Hematopoietic multipotent progenitor cell treated with erythropoietin and hydrocortisone succinate and interleukin-3 and kit ligand, for 8 days (in vitro differentiated cells): Measurements from ENCODE around the gene SURF1.
A peak's percentile ranks its signal among the peaks of the same experiment; 100 is the strongest.
"Not testable (repeated sequence)": the region's sequence is repeated elsewhere in the genome, so short reads cannot be mapped to it uniquely, and the experiment has no call there.

Experiments
- DNase-seq: peaks from one replicate; pipeline ENCODE4 v3.0.0-alpha.2; 2015

Gene SURF1

DNA sequence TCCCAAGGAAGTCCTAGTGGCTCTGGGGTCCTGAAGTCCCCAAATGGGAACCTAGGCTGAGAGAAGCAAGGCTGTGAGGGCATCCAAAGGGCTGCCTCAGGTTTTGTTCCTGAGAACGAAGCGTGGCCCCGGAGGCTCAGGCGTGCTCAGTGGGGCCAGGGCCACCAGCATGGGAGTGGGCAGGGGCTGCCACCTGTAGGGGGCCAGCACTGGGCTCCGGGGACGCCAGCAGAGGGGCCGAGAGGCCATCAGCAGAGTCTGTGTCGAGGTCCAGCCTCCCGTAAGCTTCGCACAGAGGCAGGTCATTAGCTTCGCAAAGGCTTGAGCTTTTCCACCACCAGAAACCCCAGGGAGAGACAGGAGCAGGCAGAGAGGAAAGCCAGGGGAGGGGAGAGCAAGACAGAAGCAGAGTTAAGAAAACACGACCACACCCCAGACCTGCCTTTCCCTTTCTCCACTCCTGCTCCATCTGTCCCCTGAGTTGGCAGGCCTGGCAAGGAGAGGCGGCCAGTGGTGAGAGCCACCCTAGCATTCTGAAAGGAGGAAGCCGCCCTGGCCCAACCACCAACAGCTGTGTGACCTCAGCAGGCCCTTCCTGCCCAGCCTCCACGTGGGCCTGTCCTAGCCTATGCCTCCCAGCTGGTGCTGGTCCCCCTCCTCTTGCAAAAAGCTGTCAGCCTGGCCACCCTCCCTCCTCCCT is 14.8 kb downstream of the SURF1 start:
- DNase-seq = peak; percentile 39

DNA sequence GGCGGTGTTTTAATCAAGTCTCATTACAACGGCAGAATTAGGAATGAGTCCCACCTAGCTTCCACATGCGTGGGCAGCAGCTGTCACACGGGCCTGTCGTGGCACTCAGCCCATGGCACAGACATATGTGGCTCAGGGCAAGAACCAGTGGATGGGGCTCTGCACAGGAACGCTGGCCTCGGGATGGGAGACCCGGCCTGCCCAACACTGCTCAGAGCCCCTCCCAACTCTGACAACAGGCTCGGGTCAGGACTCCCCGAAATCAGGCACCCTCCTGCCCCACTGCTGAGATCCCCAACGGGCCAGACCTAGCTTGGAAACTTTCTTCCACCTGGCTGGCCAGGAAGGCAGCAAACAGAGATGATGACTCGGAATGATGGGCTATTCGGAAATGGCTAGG is 15.4 kb downstream of the SURF1 start:
- DNase-seq = no peak

DNA sequence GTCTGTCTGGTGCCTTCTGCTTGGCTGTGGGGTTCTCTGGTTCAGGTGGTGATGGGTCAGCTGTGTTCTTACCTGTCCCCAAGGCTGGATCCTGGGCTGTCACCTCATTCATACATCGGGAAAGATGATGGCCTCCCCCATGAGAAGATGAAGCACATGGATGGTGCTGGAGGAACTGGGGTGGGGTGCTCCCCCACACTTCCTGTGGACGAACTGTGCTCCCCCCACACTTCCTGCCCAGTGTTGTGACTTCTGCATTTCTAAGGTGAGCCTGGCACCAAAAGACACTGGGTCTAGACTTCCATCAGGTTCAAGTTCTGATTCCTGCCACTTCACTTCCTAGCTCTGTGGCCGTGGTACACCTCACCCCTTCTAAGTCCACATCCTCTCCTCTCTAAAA is 16.0 kb downstream of the SURF1 start:
- no peak for DNase-seq

DNA sequence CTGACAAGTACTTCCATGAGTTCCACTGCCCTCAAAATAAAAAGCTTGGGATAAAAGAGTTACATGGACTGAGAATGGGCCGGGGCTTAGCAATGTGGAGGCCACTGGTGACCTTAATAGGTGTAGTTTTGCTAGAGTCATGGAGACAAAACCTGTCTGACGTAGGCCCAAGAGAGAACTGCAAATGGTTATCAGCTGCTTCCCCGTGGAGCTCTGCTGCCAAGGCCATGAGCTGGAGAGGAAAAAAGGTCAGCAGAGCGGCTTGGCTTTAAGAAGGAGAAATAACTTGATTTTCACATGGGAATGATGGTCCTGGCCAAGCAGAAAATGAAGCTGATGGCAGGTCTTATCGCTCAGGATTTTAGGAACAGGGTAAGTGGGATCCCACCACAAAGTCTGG is 16.6 kb downstream of the SURF1 start:
- DNase-seq = no peak

DNA sequence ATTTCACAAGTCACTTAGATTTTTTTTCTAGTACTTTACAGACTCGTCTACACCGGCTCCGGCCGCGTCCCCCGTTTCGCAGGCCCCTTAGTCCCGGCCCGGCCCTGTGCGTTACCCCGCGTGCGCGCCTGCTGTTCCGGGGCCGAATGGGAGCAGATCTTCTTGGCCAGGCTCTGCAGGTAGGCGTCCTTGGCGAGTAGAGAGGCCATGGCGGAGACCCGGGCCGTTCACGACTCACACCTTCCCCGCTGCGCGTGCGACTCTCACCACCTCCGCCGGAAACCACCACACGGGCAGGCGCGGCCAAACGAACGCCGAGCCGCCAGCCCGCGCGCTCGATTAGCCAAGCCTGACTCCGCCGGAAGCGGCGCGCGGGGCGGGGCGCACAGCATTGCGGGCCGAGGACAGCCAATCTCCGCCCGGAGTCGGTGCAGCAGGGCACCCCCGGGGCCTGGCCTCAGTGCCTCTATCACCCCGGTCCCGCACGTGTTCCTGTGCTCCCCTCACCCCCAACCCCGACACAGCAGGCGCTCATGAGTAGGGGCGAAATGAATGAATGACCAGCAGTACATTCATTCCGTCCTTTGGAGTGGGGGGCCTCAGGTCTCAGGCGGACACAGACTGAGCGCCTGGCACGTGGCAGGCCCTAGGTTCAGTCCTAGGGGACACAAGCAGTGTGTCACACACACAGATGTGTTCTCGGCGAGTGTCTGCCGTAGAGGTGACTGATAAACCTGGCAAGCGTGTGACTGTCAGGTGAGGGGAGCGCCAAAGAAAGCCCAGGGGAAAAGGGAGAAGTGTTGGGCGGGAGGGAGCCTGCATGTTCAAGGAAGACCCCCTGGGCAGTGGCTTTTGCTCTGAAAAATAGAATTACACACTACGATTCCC is 20.1 kb downstream of the SURF1 start, which contains the start of gene SURF6:
SURF6 (minus strand) TSS at position 265 of the 888 bp plus-strand sequence; CDS start at position 209, 56 bp downstream.
- peak; percentile 94 for DNase-seq

DNA sequence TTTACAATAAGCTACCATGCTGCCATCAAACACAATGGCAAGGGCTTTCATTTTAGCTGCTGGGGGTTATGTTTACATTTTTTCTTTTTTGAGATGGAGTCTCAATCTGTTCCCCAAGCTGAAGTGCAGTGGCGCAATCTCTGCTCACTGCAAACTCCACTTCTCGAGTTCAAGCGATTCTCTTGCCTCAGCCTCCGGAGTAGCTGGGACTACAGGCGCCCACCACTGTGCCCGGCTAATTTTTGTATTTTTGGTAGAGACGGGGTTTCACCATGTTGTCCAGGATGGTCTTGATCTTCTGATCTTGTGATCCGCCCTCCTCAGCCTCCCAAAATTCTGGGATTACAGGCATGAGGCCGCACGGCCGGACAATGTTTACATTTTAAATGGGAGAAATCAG is 21.4 kb downstream of the SURF1 start:
- not testable (repeated sequence) for DNase-seq

DNA sequence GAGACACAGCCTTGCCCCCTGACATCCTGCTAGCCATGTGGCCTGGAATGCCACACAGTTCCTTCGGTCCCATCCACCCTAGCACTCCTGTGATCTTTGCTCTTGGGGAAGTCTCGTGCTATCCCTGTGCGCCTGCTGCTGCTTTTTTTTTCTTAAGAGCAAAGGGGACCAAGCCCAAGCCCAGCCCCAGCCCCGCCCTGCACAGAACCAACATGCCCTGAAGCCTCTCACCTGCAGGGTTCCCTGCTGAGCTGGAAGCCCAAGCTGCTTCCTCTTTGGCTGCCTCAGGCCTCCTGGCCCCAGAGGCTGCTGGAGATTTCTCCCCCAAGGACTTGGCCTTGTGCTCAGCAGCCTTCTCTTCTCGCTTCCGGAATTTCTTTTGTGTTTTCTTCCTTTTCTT is 22.1 kb downstream of the SURF1 start:
- DNase-seq = no peak

DNA sequence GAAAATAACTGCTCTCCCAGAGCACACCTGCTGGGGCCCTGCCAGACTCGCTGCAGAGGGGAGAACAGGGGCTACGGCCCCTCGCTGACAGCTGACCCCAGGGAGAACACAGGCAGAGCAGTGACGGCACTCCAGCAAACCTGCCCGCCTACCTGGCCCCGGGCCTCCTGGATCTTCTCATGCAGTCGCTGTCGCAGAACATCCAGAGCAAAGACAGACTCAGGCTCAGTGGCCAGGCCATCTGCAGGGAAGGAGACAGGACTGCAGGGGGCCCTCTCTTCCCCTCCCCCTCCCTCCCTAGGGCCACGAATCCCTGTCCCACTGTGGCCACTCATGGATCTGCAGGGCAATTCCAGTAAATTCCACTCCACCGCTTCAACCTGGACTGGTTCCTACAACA is 22.7 kb downstream of the SURF1 start:
- DNase-seq = no peak

DNA sequence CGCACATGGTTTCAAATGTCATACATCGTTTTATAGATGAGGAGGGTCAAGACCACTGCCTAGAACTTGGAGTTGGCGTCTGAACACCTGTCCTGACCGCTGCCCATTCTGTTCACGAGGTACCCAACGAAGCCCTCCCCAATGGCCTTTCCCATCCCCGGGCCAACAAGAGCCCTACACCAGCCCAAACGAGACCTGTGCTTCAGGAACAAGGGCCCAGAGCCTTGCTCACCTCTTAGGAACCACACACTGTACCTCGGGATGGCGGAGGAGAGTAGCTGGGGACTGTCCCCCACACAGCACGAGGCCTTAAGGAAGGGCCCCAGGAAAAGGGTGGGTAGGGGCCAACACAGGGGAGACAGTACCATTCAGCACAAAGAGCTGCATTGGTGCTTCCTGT is 23.3 kb downstream of the SURF1 start:
- no peak for DNase-seq

DNA sequence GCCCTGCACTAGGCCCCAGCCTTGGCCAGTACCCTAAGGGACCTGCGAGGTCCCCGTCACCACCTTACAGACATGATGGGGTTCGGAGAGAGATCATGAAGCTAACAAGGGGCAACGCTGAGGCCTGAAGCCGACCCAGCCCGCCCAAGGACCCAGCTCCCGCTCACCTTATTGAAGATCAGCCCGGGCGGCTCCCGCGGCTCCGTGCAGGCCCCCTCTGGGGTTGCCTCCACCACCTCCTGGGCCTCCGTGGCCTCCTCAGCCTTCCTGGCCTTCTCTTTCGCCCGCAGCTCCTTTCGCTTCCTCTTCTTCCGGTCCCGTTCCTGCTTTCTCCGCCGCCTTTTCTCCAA is 23.9 kb downstream of the SURF1 start:
- no peak for DNase-seq

DNA sequence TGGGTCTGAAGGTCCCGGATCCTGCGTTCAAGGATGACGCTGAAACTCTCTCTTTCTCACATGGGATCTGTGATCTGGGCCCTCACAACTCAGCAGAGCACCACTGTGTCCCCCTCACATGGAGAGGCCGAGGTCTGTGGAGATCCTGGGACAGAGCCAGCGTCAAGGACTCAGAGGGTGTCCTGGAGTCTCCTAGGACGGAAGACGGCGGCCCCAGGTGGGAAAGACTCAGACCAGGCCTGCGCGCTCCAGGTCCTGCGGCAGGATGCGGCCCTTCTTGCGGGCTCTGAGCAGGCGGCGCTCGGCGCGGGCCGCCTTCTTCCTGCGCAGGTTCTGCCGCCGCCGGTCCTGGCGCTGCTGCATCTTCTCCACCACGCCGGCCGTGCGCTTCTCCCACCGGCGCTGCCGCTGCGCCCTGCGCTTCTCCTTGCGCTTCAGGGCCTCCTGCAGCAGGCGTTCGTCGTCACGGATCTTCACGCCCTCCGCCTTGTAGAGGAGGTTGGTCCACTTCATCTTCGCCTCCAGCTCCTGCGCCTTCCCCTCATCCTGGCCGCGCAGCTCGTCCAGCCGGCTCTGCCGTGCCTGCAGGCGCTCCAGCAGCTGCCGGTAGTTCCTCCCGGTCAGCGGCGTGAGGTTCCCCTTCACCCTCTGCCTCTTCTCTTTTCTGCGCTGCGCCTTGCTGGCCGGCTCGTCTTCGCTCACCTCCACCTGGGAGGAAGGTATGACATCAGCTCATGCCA is 24.5 kb downstream of the SURF1 start:
- DNase-seq = no peak

DNA sequence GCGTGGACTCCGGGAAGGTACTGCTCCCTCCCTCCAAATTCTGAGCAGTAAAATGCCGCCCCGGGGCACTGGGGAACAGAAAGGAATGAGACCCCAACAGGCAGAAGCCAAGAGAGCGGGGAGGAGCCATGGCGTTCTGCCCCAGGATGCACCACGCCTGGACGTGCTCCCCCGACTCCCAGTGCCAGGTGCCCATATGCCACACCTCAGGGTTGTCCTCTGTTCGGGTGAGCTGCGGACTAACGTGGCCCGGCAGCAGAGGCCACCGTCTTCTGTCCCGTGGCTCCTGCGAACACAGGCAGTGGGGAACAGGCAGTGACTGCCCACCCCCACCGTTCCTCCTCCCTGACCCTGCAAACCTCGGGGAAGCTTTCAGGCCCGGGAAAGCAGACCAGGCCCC is 25.1 kb downstream of the SURF1 start:
- no peak for DNase-seq

DNA sequence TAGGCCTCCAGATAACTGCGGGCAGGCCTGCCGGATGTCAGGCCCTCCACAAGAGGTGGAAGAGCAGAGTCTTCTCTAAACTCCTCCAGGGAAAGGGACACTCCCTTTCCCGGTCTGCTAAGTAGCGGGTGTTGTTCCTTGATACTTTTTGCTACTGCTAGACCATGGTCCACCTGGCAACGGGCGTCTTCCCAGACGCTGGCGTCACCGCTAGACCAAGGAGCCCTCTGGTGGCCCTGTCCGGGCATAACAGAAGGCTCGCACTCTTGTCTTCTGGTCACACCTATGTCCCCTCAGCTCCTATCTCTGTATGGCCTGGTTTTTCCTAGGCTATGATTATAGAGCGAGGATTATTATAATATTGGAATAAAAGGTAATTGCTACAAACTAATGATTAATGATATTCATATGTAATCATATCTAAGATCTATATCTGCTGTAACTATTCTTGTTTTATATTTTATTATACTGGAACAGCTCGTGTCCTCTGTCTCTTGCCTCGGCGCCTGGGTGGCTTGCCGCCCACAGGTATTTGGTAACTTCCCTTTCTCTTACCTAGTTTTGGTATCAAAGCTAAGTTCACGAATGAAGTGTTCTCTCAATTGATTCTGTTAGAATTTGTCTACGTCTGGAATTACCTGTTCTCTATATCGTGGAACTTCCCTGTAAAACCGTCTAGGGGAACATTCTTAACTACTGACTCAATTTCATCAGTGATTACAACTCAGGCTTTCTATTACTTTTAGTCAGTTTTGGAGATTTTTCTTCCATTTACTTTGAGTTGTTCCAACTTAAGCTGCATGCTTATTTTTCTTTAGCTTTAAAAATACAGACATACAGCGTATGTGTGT is 26.8 kb downstream of the SURF1 start:
- peak; percentile 44 for DNase-seq

DNA sequence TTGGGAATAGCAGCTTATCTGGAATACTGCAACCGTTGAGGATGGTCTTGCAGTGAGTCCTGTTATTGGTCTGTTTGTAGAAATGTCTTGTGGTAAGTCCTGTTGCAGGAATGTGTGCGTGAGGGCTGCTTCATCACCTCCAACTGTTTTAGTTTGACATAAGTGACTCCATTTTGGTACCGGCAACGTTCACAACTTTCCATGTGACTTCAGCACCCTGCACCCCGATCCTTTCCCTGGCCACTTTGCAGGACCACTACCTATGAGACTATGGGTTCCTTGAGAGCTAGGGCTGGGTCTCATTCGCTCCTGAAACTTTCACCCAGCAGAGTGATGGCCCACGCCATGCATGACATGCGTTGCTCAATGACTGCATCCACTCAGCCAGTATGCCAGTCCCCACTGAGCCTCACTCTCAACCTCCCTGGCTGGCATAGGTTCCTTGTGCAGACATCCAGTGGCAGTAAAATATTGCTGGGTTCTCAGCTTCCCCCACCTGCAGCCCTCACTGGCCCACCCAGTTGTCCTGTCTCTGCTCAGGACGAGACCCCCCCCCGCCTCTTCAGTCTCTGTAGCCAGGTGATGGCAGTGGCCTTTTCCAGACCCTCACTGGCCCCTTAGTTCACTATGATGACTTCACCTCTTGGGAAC is 28.3 kb downstream of the SURF1 start:
- DNase-seq = no peak

DNA sequence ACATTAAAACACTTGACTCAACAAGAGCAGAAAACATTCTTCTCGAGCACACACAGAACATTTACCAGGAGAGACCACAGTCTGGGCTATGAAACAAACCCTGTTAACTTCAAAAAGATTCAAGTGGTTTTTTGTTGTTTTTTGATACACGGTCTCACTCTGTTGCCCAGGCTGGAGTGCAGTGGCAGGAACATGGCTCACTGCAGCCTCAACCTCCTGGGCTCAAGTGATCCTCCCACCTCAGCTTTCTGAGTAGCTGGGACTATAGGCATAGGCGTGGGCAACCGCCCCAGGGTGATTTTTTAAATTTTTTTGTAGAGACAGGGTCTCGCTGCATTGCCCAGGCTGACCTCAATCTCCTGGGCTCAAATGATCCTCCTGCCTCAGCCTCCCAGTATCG is 29.3 kb downstream of the SURF1 start:
- DNase-seq = not testable (repeated sequence)

DNA sequence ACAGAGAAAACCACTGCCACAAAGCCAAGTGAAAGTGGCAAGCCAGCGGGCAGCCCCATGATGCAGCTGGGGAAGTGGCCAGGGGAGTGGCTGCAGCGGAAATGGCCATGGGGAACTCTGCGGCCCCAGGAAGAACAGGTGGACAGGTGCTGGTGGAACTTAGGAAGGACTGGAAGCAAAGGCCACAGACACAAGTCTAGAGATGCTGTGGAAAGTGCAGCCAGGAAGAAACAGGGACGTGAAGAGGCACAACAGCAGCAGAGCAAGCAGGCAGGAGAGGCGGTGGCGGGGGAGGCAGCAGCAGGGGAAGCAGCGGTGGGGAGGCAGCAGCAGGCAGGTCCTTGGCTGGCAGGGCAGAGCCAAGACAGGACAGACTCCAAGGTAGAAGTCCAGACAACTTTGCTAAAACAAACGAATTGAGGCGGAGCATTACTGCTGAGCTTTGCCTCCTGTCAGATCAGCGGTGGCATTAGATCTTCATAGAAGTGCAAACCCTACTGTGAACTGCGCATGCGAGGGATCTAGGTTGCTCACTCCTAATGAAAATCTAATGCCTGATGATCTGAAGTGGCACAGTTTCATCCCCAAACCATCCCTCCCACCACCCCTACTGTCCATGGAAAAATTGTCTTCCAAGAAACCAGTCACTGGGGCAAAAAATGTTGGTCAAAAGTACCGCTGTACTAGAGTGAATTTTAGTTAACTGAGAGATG is 32.1 kb downstream of the SURF1 start:
- no peak for DNase-seq

DNA sequence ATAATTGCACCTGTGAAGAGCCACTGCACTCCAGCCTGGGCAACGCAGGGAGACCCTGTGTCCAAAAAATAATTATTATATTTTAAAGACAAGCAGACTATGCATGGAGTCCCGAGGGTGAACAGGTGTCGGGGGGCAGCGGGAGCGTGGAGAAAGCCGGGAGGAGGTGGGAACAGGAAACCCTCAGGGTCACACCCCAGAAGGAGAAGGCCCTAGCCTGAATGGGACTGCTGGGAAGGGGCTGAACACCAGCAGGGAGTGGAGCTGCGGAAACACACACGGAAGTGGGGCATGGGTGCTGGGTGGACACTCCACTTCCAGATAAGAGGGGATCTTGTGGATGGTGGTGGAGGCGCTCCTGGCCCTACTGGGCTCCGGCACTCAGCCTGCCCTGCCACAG is 33.1 kb downstream of the SURF1 start:
- no peak for DNase-seq

DNA sequence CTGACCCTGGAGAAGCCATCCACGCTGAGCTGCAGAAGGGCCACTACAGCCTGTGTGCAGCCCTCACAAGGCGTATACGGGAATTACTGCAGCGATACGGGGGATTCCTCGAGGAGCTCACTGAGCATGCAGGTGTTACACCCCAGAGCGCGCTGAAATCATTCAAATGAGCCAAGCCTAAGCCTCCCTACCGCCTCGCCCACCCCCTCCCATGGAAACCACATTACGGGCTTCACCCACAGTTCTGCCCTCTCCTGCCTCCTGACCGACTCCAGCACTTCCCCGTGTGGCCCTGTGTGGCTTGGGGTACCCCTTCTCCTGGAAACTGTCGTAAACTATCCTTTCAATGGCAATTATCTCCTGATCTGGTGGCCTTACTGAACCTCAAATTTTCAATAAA is 33.6 kb downstream of the SURF1 start:
- DNase-seq = no peak

DNA sequence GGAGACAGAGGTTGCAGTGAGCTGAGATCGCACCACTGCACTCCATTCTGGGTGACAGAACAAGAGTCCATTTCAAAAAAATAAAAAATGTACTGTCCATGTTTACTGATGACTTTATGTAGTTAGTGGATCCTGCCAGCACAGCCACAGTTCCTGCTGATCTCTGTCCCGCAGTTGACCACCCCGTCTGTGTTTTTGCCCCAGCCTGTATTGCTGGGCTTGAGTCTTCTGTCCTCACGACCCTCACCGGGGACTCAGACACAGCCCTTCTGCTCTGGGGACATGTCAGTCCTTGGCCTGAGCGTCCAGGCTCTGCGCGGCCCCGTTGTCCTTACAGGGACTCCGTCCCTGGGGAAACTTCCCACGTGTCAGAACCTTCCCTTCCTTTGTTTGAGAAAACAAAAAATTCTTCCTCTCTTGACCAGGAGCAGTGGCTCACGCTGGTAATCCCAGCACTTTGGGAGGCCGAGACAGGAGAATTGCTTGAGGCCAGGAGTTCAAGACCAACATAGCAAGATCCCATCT is 34.8 kb downstream of the SURF1 start:
- no peak for DNase-seq

DNA sequence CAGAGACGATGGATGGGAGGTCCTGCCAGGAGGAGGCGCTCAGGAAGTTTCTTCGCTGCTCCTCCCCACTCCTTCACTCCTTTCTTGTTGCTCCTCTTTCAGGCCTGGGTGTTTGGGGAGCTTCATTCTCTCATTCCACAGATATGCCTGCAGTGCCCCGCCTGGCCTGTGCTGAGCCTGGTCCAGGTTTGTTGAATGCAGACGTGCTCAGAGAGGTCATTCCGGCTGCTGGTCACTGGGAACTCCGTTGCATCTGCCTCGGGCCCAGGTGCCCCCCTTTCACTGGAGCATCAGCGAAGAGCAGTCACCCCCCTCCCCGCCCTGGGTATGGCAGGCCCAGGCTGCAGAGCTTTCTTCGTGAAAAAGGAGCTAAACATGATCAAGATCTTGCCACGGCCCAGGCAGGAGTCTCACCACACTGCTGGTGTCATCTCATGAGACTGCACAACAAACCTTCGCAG is 35.8 kb downstream of the SURF1 start:
- DNase-seq = no peak

DNA sequence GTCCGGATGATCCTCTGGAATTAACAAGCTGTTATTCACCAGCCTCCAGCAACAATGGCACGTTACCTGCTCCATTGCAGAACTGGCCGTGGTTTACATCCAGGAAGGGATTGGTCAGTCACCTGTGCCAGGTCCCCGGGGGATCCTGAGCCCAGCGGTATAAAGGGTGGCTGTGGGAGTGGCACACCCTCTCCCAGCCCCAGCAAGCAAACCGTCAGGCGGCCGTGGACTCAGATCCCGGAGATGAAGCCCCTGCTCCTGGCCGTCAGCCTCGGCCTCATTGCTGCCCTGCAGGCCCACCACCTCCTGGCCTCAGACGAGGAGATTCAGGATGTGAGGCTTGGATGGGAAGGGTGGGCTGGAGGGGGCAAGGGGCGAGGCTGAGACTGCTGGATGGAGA is 38.7 kb downstream of the SURF1 start:
- not testable (repeated sequence) for DNase-seq
